ENCODE results near the gene SHLD2. TPM values are rescaled to one million over a fixed set of nuclear protein-coding genes. Genes with fewer than 3 reads are reported as not detected.
"Not testable (repeated sequence)": the region's sequence is repeated elsewhere in the genome, so short reads cannot be mapped to it uniquely, and the experiment has no call there.

The SHLD2 gene
- polyA plus RNA-seq (ENCODE audit: insufficient read length), result 18.9 TPM

- DNase-seq (ENCODE audit: low read depth), result peak; percentile 76
These were observed at the start of gene SHLD2, which contains the start of gene GLUD1 for GRCh38 chr10:87094373-87095235. SHLD2 (plus strand) TSS chr10:87095206; CDS start chr10:87151355, 56,149 bp downstream. GLUD1 (minus strand) TSS chr10:87094843; CDS start chr10:87094769, 74 bp downstream.

GRCh38 chr10:87045434-87045938 is 49.5 kb upstream of the SHLD2 start:
- no peak for DNase-seq (ENCODE audit: low read depth)

GRCh38 chr10:87053111-87053510 is 41.9 kb upstream of the SHLD2 start:
- no peak for DNase-seq (ENCODE audit: low read depth)

- DNase-seq (ENCODE audit: low read depth), result no peak
These were observed 41.3 kb upstream of the SHLD2 start for GRCh38 chr10:87053577-87054181.

- DNase-seq (ENCODE audit: low read depth), result no peak
These were observed 40.4 kb upstream of the SHLD2 start for GRCh38 chr10:87054373-87055295.

- DNase-seq (ENCODE audit: low read depth), result no peak
These were observed 36.8 kb upstream of the SHLD2 start for GRCh38 chr10:87058171-87058570.

GRCh38 chr10:87059401-87059800 is 35.6 kb upstream of the SHLD2 start:
- DNase-seq (ENCODE audit: low read depth), result no peak

GRCh38 chr10:87060280-87060928 is 34.6 kb upstream of the SHLD2 start:
- DNase-seq (ENCODE audit: low read depth), result no peak

- no peak for DNase-seq (ENCODE audit: low read depth)
These were observed 30.4 kb upstream of the SHLD2 start for GRCh38 chr10:87064651-87065050.

GRCh38 chr10:87066178-87066577 is 28.8 kb upstream of the SHLD2 start:
- no peak for DNase-seq (ENCODE audit: low read depth)

- DNase-seq (ENCODE audit: low read depth), result no peak
These were observed 28.1 kb upstream of the SHLD2 start for GRCh38 chr10:87066865-87067264.

- no peak for DNase-seq (ENCODE audit: low read depth)
These were observed 26.7 kb upstream of the SHLD2 start for GRCh38 chr10:87068281-87068680.

GRCh38 chr10:87072449-87072848 is 22.6 kb upstream of the SHLD2 start:
- DNase-seq (ENCODE audit: low read depth), result no peak

- not testable (repeated sequence) for DNase-seq (ENCODE audit: low read depth)
These were observed 18.6 kb upstream of the SHLD2 start for GRCh38 chr10:87076421-87076820.

- DNase-seq (ENCODE audit: low read depth), result no peak
These were observed 15.7 kb upstream of the SHLD2 start for GRCh38 chr10:87079106-87079836.

- DNase-seq (ENCODE audit: low read depth), result not testable (repeated sequence)
These were observed 14.4 kb upstream of the SHLD2 start for GRCh38 chr10:87080621-87081020.

- not testable (repeated sequence) for DNase-seq (ENCODE audit: low read depth)
These were observed 13.4 kb upstream of the SHLD2 start for GRCh38 chr10:87081574-87081973.

- DNase-seq (ENCODE audit: low read depth), result not testable (repeated sequence)
These were observed 12.8 kb upstream of the SHLD2 start for GRCh38 chr10:87082219-87082618.

- not testable (repeated sequence) for DNase-seq (ENCODE audit: low read depth)
These were observed 11.3 kb upstream of the SHLD2 start for GRCh38 chr10:87083576-87084290.

All from forelimb muscle (tissue), 1 donor.